ENCODE results near the gene MITF.

MITF gene

GRCh38 chr3:69932501-69932900, 193.2 kb downstream of the MITF start:
- no peak overlapping the region for H3K4me3 ChIP-seq (ENCODE audit: low read depth, low read length)
- no peak for TF ChIP-seq CTCF (IDR thresholded peaks at IDR 0.05; ENCODE audit: control insufficient read depth, extremely low read depth, insufficient read depth)
- DNase-seq (ENCODE audit: low read depth), result no peak

GRCh38 chr3:69934398-69934797, 195.1 kb downstream of the MITF start:
- TF ChIP-seq CTCF (IDR thresholded peaks at IDR 0.05; ENCODE audit: control insufficient read depth, extremely low read depth, insufficient read depth), result no peak
- no peak for DNase-seq (ENCODE audit: low read depth)

DNA sequence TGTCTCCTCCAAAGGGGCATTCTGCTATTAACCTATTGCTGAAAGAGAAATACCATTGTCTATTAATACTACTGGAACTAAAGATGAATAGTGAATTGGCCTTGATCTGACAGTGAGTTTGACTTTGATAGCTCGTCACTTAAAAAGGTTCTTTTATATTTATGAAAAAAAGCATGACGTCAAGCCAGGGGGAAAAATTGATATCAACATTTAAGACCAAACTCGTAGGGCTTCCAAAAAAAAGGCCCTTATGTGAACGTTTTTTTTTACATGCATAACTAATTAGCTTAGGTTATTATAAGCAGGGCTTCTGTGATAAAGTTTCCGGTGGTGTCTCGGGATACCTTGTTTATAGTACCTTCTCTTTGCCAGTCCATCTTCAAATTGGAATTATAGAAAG, 197.0 kb downstream of the MITF start:
- no peak for DNase-seq (ENCODE audit: low read depth)
- TF ChIP-seq CTCF (IDR thresholded peaks at IDR 0.05; ENCODE audit: control insufficient read depth, extremely low read depth, insufficient read depth), result no peak

More at GRCh38 chr3:69934398-69934797, 195.1 kb downstream of the MITF start:
- H3K4me3 ChIP-seq (ENCODE audit: low read depth, low read length), result no peak overlapping the region

DNA sequence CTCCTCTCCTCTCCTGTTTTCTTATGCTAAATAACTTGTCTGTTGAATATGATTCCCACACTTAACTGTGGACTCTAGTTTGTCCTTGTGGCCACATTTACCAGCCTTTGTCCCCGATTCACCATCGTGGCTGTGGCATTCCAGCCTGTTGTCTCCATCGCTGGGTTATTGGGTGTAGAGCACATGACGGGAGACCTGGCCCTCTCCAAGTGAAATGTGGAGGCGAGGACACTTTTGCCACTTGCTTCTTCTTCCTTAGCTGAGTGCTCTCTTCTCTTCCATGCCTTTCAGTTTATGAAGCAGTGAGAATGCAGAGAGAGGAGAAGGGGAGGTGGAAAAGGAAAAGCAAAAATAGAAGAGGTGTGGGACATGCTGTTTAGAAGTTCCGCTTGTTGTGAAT, 198.8 kb downstream of the MITF start:
- no peak for TF ChIP-seq CTCF (IDR thresholded peaks at IDR 0.05; ENCODE audit: control insufficient read depth, extremely low read depth, insufficient read depth)
- H3K4me3 ChIP-seq (ENCODE audit: low read depth, low read length), result no peak overlapping the region
- DNase-seq (ENCODE audit: low read depth), result no peak

More for the DNA sequence above, 197.0 kb downstream of the MITF start:
- no peak overlapping the region for H3K4me3 ChIP-seq (ENCODE audit: low read depth, low read length)

- no peak for DNase-seq (ENCODE audit: low read depth)
- TF ChIP-seq CTCF (IDR thresholded peaks at IDR 0.05; ENCODE audit: control insufficient read depth, extremely low read depth, insufficient read depth), result no peak
- no peak overlapping the region for H3K4me3 ChIP-seq (ENCODE audit: low read depth, low read length)
Observed at GRCh38 chr3:69938931-69939330, 199.7 kb downstream of the MITF start.

GRCh38 chr3:69941037-69941436, 201.8 kb downstream of the MITF start:
- no peak for TF ChIP-seq CTCF (IDR thresholded peaks at IDR 0.05; ENCODE audit: control insufficient read depth, extremely low read depth, insufficient read depth)
- no peak for DNase-seq (ENCODE audit: low read depth)
- H3K4me3 ChIP-seq (ENCODE audit: low read depth, low read length), result no peak overlapping the region

DNA sequence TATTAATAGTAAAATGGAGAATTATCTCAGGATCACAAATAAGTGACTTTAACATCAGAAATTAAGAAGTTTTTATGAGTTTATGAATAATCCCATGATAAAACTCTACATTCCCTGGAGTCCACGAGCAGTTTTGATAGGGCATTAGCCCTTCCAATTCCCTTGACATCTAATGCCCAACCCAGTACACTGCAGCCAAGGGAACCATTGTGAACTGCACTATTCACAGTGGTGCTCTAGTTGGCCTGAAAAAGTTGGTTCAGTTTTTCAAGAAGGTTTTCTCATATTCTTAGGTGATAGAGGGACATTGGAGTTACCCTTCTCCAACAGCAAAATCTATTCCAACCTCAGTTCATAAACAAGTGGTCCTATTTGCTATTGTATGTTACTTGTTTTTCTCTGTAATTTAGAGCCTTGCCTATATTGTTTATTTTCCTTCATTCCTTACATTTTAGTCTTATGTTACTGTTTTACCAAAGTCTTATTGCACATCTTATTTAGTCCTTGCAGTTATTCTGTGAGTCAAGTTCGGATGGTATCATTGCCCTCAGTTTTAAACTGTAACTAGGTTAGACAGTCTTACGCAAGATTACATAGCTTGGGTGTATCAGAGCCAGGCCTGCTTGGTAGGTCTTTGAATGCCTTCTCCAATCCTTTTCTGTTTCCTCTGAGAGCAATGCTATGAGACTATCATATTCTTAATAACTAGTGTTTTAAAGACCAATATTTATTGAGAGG, 202.3 kb downstream of the MITF start:
- DNase-seq (ENCODE audit: low read depth), result no peak
- no peak for TF ChIP-seq CTCF (IDR thresholded peaks at IDR 0.05; ENCODE audit: control insufficient read depth, extremely low read depth, insufficient read depth)
- no peak overlapping the region for H3K4me3 ChIP-seq (ENCODE audit: low read depth, low read length)
